22Rv1 (cell line): ENCODE measurements around the gene COIL.

Source experiments
- ZFX ChIP-seq: fragments of 450-650 bp; IDR thresholded peaks from 2 replicates; pipeline ENCODE4 v1.6.1; 2017; ENCODE audit warnings: antibody characterized with exemption, borderline replicate concordance
- TF ChIP-seq, protein P1 (sequence below): fragments of 450-650 bp; IDR thresholded peaks from 2 replicates; pipeline ENCODE4 v1.5.1; 2017; ENCODE audit warnings: mild to moderate bottlenecking

DNA sequence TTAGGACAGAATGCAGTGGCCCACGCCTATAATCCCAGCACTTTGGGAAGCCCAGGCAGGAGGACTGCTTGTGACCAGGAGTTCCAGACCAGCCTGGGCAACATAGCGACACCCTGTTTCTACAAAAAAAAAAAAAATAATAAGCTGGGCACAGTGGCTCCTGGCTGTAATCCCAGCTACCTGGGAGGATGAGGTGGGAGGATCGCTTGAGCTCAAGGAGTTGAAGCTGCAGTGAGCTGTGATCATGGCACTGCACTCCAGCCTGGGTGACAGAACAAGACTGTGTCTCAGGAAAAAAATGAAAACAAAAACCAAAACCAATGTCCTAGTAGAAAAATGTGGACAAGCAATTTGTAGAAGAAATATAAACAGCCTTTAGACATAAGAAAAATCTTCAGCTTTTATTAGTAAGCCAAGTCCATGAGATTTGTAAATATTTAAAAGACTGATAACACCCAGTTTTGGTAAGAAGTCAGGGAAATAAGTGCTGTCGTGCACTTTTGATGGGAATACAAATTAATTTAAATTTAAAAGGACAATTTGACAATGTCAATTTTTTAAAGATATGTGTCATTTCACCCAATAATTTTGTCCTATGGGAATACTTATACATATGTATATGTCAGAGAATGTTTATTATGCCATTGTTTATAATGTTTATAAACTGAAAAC, 28.2 kb upstream of the COIL start:
- TF ChIP-seq, protein P1, sequence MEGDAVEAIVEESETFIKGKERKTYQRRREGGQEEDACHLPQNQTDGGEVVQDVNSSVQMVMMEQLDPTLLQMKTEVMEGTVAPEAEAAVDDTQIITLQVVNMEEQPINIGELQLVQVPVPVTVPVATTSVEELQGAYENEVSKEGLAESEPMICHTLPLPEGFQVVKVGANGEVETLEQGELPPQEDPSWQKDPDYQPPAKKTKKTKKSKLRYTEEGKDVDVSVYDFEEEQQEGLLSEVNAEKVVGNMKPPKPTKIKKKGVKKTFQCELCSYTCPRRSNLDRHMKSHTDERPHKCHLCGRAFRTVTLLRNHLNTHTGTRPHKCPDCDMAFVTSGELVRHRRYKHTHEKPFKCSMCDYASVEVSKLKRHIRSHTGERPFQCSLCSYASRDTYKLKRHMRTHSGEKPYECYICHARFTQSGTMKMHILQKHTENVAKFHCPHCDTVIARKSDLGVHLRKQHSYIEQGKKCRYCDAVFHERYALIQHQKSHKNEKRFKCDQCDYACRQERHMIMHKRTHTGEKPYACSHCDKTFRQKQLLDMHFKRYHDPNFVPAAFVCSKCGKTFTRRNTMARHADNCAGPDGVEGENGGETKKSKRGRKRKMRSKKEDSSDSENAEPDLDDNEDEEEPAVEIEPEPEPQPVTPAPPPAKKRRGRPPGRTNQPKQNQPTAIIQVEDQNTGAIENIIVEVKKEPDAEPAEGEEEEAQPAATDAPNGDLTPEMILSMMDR: no peak
- TF ChIP-seq ZFX: no peak
